ENCODE measurements around the gene TMEM116.
A peak's percentile ranks its signal among the peaks of the same experiment; 100 is the strongest.

The TMEM116 gene

GRCh38 chr12:111894556-111894955 is 118.4 kb downstream of the TMEM116 start:
- H3K27ac ChIP-seq: no peak overlapping the region
- intact Hi-C loops (cut with DNase I; ENCODE audit: low total_unique reads): no loop called here
- no peaks in the 10 kb centered on the region for H3K4me1 ChIP-seq
- TF ChIP-seq CTCF (IDR thresholded peaks at IDR 0.05): no peak
- no peaks in the 10 kb centered on the region for H3K27me3 ChIP-seq
- H3K36me3 ChIP-seq: peaks cover 41 to 79% (median 52%) of the 10 kb centered on the region in 3 donors
- H3K9me3 ChIP-seq: no peaks in the 10 kb centered on the region
- no peak for DNase-seq
- no peak overlapping the region for H3K4me3 ChIP-seq

GRCh38 chr12:111893287-111893686 is 119.7 kb downstream of the TMEM116 start:
- DNase-seq: no peak
- Histone ChIP-seq H3K4me1 (no peaks in the 10 kb centered on the region), H3K27me3 (no peaks in the 10 kb centered on the region), H3K36me3 (peaks cover 52 to 88% (median 59%) of the 10 kb centered on the region in 3 donors), H3K4me3 (no peak overlapping the region), H3K9me3 (no peaks in the 10 kb centered on the region), H3K27ac (no peak overlapping the region)
- intact Hi-C loops (cut with DNase I; ENCODE audit: low total_unique reads): no loop called here
- no peak for TF ChIP-seq CTCF (IDR thresholded peaks at IDR 0.05)

GRCh38 chr12:111887926-111888745 is 124.8 kb downstream of the TMEM116 start:
- peaks cover 72 to 99% (median 83%) of the 10 kb centered on the region in 3 donors for H3K36me3 ChIP-seq
- TF ChIP-seq CTCF (IDR thresholded peaks at IDR 0.05): no peak
- no peak overlapping the region for H3K4me3 ChIP-seq

GRCh38 chr12:111886662-111887545 is 126.1 kb downstream of the TMEM116 start:
- Histone ChIP-seq H3K27ac (no peak overlapping the region), H3K9me3 (no peaks in the 10 kb centered on the region), H3K4me3 (no peak overlapping the region), H3K36me3 (peaks cover 76 to 100% (median 87%) of the 10 kb centered on the region in 3 donors), H3K27me3 (no peaks in the 10 kb centered on the region), H3K4me1 (no peaks in the 10 kb centered on the region)
- TF ChIP-seq CTCF (IDR thresholded peaks at IDR 0.05): no peak
- DNase-seq: no peak
- intact Hi-C loops (cut with DNase I; ENCODE audit: low total_unique reads): no loop called here

More at GRCh38 chr12:111887926-111888745, 124.8 kb downstream of the TMEM116 start:
- intact Hi-C loops (cut with DNase I; ENCODE audit: low total_unique reads): no loop called here
- peak in 1 of 2 donors; percentile 20 for DNase-seq
- H3K9me3 ChIP-seq: no peaks in the 10 kb centered on the region
- no peak overlapping the region for H3K27ac ChIP-seq
- H3K4me1 ChIP-seq: no peaks in the 10 kb centered on the region
- H3K27me3 ChIP-seq: no peaks in the 10 kb centered on the region

- Histone ChIP-seq H3K36me3 (peaks cover 59 to 96% (median 74%) of the 10 kb centered on the region in 3 donors), H3K27ac (no peak overlapping the region), H3K27me3 (no peaks in the 10 kb centered on the region), H3K9me3 (no peaks in the 10 kb centered on the region), H3K4me1 (no peaks in the 10 kb centered on the region), H3K4me3 (no peak overlapping the region)
- no peak for DNase-seq
- TF ChIP-seq CTCF (IDR thresholded peaks at IDR 0.05): no peak
- intact Hi-C loops (cut with DNase I; ENCODE audit: low total_unique reads): no loop called here
These were observed 131.2 kb downstream of the TMEM116 start for GRCh38 chr12:111881716-111882115.

All from tibial artery (tissue), 4 donors.